ENCODE measurements around the gene RHOB.
A peak's percentile ranks its signal among the peaks of the same experiment; 100 is the strongest.
"Not testable (repeated sequence)": the region's sequence is repeated elsewhere in the genome, so short reads cannot be mapped to it uniquely, and the experiment has no call there.

Gene RHOB

GRCh38 chr2:20446917-20447436, at the start of gene RHOB:
Gene RHOB (plus strand): TSS chr2:20447074. CDS start chr2:20447466, 392 bp downstream.
- DNase-seq (ENCODE audit: low read depth, low spot score), result peak; percentile 97

DNA sequence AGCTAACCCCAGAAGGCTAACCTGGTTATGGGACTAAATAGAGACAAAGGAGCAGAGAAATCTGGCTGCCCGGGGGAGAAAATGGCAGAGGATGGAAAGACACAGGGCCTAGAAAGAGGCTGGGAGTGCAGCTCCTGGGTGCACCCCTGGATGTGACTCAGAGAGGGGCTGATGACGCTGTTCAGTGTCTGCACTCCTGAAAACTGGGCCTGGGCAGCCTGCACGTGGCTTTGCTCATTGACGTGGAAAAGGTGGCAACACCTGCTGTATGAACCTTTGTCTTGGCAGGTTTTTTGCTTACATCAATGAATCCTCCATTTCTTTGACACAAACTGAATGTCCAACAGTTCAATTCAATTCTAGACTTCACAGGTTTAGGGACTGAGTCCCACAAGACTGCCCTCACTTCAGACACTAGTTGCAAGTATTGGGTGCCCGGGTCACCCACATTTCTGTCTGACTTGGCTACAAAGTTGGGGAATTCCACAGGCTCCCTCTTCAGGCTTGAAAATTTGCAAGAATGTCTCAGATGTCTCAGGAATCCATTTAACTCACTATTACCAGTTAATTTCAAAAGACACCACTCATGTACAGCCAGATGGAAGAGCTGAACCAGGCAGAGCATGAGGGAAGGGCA, 48.9 kb upstream of the RHOB start:
- DNase-seq (ENCODE audit: low read depth, low spot score), result no peak

DNA sequence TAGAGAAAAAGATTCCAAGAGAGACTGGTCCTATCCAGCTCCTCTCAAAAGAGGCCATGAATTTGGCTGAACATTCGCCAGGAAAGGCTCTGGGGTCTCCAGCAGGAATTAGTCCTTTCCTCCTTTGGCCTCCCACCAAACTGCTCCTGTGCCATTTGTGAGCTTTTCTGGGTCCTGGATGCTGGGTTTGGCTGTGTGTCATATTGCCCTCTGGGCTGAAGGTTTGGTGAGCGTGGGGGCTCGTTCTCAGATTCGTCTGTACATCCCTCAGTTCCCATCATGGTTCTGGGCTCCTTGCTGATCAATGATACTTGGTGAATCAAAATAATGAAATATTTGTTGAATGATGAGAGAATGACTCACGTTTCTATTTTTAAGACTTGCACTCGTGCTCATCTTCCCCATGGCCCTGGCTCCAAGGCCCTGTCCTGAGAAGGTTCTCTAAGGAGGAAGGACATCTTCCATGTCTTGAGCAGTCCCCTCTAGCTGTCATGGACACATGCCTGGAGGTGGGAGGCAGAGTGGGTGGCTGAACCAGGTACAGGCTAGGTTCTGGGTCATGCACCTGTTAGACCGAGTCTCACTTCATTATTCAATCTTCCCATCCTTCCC, 47.8 kb upstream of the RHOB start:
- DNase-seq (ENCODE audit: low read depth, low spot score), result no peak

DNA sequence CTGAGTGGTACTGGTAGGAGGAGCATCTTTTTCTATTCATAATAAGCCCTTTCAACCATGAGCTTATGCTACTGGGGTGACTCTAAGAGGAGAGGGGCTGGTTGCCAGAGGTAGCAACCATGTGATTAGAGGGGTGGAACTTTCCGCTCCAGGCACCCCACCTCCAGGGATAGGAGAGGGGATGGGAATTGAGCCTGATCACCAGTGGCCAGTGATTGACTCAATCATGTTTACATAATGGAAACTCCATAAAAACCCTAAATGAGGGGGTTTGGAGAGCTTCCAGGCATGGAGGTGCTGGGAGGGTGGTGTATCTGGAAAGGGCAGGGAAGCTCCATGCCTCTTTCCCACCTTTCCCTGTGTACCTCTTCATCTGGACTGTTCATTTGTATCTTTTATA, 46.6 kb upstream of the RHOB start:
- DNase-seq (ENCODE audit: low read depth, low spot score), result no peak

DNA sequence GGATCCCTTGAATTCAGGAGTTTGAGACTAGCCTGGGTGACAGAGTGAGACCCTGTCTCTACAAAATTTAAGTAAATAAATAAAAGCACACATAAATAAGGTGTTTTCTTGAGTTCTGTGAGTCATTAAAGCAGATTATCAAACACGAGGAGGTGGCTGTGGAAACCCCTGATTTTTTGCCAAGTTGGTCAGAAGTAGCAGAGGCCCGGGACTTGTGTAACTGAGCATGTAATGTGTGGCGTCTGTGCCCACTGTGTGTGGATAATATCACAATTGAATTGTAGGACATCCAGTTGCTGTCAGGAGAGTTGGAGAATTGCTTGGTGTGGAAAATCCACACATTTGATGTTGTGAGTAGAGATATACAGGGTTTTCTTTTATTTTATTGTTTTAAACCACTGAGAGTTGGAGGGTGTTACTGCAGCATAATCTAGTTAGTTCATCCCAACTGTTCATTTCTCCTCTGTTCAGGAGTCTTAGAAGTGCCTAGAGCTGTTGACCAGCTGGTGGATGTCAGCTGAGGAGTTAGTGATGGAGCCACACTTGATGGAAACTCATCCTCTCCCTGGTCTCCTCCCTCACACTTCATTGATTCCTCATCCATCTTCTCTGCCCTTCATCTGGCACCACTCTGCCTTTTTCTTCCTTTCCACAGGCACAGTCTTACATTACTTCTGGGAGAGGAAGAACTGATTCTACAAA, 45.9 kb upstream of the RHOB start:
- no peak for DNase-seq (ENCODE audit: low read depth, low spot score)

DNA sequence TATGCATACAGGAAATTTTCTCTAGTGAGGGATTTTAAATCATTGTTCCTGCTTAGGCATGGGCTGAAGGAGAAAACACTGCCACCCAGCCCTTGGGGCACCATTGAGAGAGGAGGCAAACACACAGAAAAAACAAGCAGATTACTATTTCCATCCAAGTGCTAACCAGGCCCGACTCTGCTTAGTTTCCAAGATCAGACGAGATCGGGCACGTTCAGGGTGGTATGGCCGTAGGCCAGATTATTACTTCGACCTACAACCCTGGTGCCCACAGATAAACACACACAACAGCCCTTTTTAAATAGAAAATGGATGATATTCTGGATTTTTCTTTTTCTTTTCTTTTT, 45.4 kb upstream of the RHOB start:
- DNase-seq (ENCODE audit: low read depth, low spot score), result no peak

DNA sequence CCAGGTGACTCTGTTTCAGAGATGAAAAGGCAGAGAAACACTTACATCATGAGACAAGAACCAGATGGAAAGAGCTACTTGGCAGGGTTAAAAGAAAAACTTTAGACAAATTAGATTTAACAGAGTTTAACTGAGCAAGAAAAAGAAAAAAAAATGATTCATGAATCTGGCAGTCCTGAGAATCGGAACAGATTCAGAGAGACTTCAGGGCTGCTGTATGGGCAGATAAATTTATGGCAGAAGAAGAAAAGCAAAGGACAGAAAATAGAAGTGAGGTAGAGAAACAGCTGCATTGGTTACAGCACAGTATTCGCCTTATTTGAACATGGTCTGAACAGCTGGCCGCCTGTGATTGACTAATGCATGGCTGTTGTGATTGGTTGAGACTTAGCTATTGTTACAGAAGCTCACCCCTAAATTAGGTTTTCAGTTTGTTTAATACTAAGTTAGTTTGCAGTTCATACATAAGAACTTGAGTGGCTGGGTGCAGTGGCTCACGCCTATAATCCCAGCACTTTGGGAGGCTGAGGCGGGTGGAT, 43.0 kb upstream of the RHOB start:
- DNase-seq (ENCODE audit: low read depth, low spot score), result no peak

- DNase-seq (ENCODE audit: low read depth, low spot score), result no peak
These were observed 41.9 kb upstream of the RHOB start for GRCh38 chr2:20404950-20405349.

- DNase-seq (ENCODE audit: low read depth, low spot score), result no peak
These were observed 37.8 kb upstream of the RHOB start for GRCh38 chr2:20409039-20409438.

DNA sequence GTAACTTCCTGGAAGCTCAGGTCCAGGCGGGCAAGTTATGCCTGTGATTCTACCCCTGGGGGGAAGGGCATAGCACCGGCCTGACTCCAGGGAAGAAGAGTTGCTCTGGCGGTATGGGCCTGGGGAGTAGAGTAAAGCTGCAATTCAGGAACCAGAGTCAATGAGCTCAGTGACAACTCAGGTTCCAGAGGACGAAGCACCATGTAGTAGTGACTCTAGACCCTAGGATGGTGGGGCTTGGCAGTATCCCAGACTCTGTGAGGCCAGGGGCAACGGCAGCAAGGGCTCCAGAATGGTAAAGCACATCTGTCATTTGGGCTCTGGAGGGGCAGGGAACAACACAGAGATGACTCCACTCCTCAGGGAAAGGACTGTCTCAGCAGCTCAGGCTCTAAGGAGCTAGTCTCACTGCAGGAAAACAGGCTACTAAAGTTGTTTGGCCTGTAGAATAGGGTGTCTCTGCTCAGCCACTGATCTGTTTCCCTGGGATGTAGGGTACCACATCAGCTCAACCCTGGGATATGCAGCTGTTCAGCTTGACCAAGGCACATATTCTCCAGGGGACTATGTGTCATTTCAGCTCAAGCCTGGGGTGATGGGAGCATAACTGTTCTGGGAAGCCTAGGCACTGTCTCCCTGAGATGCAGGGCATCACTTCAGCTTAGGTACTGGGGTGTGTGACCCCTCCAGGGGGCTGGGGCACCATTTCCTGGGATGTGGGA, 36.2 kb upstream of the RHOB start:
- DNase-seq (ENCODE audit: low read depth, low spot score), result no peak

GRCh38 chr2:20411361-20411894, 35.4 kb upstream of the RHOB start:
- DNase-seq (ENCODE audit: low read depth, low spot score), result no peak

- no peak for DNase-seq (ENCODE audit: low read depth, low spot score)
These were observed 32.1 kb upstream of the RHOB start for GRCh38 chr2:20414806-20415205.

GRCh38 chr2:20415511-20415918, 31.4 kb upstream of the RHOB start:
- no peak for DNase-seq (ENCODE audit: low read depth, low spot score)

DNA sequence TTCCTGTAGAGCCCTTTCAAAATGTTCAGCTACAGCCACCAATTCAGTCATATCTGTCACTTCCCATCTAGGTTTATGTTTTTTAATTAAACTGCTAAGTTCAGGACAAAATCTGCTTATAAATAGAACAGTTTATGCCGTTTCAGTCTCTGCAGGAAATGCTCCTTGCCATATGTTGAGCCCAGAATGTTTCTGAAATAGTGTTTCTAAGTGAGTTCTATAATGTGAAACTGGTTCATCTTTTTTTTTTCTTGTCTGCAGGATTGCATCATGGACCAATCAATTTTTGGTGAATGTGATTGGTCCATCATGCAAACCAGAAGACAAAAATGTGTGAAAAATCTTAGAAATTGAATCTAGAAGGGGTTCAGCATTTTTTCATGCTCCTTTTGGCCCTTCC, 30.2 kb upstream of the RHOB start:
- DNase-seq (ENCODE audit: low read depth, low spot score), result no peak

DNA sequence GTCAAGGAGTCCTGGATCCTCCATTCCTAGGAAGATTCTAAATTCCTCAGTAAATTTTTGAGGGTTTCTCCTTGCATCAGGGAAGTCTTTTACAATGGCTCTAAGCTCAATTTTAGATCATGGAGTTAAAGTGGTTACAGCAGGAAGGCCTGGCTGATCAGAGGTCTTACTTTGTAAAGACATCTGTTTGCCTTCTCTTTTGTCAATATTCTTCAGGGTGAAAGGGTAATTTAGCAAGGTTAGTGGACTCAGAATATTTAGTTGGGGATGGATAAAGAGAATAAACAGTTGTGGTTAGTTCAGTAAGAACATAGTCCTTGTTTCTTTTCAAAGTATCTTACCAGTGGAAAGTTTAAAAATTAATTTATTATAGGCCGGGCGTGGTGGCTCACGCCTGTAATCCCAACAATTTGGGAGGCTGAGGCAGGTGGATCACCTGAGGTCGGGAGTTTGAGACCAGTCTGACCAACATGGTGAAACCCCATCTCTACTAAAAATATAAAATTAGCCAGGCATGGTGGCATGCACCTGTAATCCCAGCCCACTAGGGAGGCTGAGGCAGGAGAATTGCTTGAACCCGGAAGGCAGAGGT, 29.5 kb upstream of the RHOB start:
- DNase-seq (ENCODE audit: low read depth, low spot score), result not testable (repeated sequence)

GRCh38 chr2:20418519-20418918, 28.4 kb upstream of the RHOB start:
- DNase-seq (ENCODE audit: low read depth, low spot score), result no peak

- no peak for DNase-seq (ENCODE audit: low read depth, low spot score)
These were observed 27.8 kb upstream of the RHOB start for GRCh38 chr2:20419007-20419576.

- DNase-seq (ENCODE audit: low read depth, low spot score), result no peak
These were observed 27.1 kb upstream of the RHOB start for GRCh38 chr2:20419752-20420151.

DNA sequence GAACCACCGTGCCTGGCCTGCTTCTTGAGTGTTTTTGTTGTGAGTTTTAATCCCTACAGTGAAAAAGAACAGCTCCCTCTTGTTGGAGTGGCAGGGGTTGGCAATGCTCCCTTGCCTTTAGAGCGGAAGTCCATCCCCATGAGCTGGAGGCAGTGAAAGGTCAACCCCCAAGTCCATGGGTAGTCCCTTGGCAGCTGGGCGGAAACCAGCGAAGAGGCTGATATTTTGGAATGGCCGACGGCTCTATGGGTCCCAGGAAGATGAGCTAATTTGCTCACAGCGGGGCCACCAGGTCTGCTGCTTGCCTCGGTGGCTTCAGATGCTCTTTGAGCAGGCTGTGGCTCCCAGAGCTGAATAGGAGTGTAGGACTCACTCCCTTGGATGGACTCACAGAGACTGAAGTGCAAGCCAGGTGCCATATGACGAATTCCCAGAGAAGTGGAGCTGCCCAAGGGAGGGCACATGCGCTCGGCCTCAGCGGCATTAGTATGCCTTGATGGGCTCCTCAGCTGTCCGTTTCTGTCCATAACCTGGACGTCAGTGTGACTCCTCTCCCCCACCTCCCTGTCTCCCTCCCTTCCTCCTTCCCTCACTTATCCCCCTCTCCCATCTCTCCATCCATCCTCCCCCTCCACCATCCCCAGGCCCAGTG, 25.4 kb upstream of the RHOB start:
- DNase-seq (ENCODE audit: low read depth, low spot score), result no peak

DNA sequence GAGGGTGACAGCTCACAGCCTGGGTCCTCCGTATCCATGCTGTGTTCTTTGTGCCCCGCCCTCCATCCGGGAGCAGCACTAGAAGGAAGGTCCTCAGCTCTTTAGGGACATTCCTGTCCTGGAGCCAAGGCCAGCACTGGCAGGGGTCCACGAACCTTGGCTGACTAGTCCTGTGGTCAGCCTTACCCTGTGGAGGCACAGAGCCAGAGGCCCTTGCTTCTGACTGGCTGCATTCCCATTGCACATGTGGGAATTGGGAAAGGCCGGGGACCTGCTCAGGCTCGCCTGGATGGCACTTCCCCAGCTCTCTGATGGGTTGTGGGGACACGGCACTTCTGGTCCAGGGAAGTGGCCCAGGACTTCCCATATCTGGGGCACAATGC, 24.9 kb upstream of the RHOB start:
- DNase-seq (ENCODE audit: low read depth, low spot score), result no peak
